GM21390 (cell line): Measurements from ENCODE around the gene C1orf146.
"Not testable (repeated sequence)": the region's sequence is repeated elsewhere in the genome, so short reads cannot be mapped to it uniquely, and the experiment has no call there.

ENCODE experiments used
- ATAC-seq: cut with Tn5 transposase; IDR thresholded peaks from one replicate; pipeline ENCODE4 v1.9.1; 2021; ENCODE audit not compliant: unreplicated experiment

C1orf146 gene

GRCh38 chr1:92217721-92218120, at the start of gene C1orf146:
Gene C1orf146, plus strand, starts transcription at chr1:92217915. Its CDS starts 13,506 bp downstream, at chr1:92231421.
- no peak for ATAC-seq

- no peak for ATAC-seq
These were observed 49.1 kb upstream of the C1orf146 start for GRCh38 chr1:92168657-92169056.

- no peak for ATAC-seq
These were observed 48.3 kb upstream of the C1orf146 start for GRCh38 chr1:92169214-92170005.

GRCh38 chr1:92184632-92185031, 33.1 kb upstream of the C1orf146 start:
- ATAC-seq = no peak

GRCh38 chr1:92186081-92186480, 31.6 kb upstream of the C1orf146 start:
- no peak for ATAC-seq

GRCh38 chr1:92188436-92189255, 29.1 kb upstream of the C1orf146 start:
- ATAC-seq = no peak

GRCh38 chr1:92191726-92192125, 26.0 kb upstream of the C1orf146 start:
- no peak for ATAC-seq

GRCh38 chr1:92192246-92192645, 25.5 kb upstream of the C1orf146 start:
- ATAC-seq = no peak

GRCh38 chr1:92194511-92194910, 23.2 kb upstream of the C1orf146 start:
- no peak for ATAC-seq

GRCh38 chr1:92201973-92202372, 15.7 kb upstream of the C1orf146 start:
- ATAC-seq = no peak

- ATAC-seq = no peak
These were observed 14.6 kb upstream of the C1orf146 start for GRCh38 chr1:92203105-92203504.

GRCh38 chr1:92210701-92211100, 7.0 kb upstream of the C1orf146 start:
- no peak for ATAC-seq

- no peak for ATAC-seq
These were observed 6.5 kb upstream of the C1orf146 start for GRCh38 chr1:92211166-92211565.

- no peak for ATAC-seq
These were observed 844 bp downstream of the C1orf146 start for GRCh38 chr1:92218559-92218958.

- no peak for ATAC-seq
These were observed 1.3 kb downstream of the C1orf146 start for GRCh38 chr1:92219028-92219427.

- no peak for ATAC-seq
These were observed 10.7 kb downstream of the C1orf146 start for GRCh38 chr1:92228401-92228800.

GRCh38 chr1:92230736-92231135, 13.0 kb downstream of the C1orf146 start:
- no peak for ATAC-seq

- no peak for ATAC-seq
These were observed 22.3 kb downstream of the C1orf146 start for GRCh38 chr1:92240034-92240433.

- no peak for ATAC-seq
These were observed 26.7 kb downstream of the C1orf146 start for GRCh38 chr1:92244376-92244775.

GRCh38 chr1:92254714-92255113, 37.0 kb downstream of the C1orf146 start:
- not testable (repeated sequence) for ATAC-seq

GRCh38 chr1:92259350-92259749, 41.6 kb downstream of the C1orf146 start:
- no peak for ATAC-seq

- no peak for ATAC-seq
These were observed 44.8 kb downstream of the C1orf146 start for GRCh38 chr1:92262516-92262915.
